Tibial nerve (tissue), 4 donors: ENCODE results near the gene SCRG1. TPM values are rescaled to one million over a fixed set of nuclear protein-coding genes. Genes with fewer than 3 reads are reported as not detected.

Experiments
- DNase-seq, 2 donors: peaks; one replicate each; pipeline ENCODE4 v3.0.0-alpha.2; 2019; ENCODE audit warnings: low spot score in 2 of 2
- H3K27ac ChIP-seq, 4 donors: fragments of 200-600 bp; sonication (generic) in 3 of 4; one replicate each; pipeline ENCODE4 v1.5.1; 2017 to 2019; ENCODE audit warnings: mild to moderate bottlenecking in 1 of 4
- H3K27me3 ChIP-seq, 2 donors: fragments of 200-600 bp; sonication (generic) in 1 of 2; one replicate each; pipeline versions ENCODE4 v1.5.1 to v1.6.0; 2017 to 2019
- H3K36me3 ChIP-seq, 3 donors: fragments of 200-600 bp; sonication (generic); one replicate each; pipeline ENCODE4 v1.5.1; 2018 to 2019
- H3K4me1 ChIP-seq, 4 donors: fragments of 200-600 bp; sonication (generic) in 3 of 4; one replicate each; pipeline ENCODE4 v1.5.1; 2017 to 2019
- H3K4me3 ChIP-seq, 4 donors: fragments of 200-600 bp; sonication (generic) in 3 of 4; one replicate each; pipeline ENCODE4 v1.5.1; 2017 to 2019; ENCODE audit warnings: mild to moderate bottlenecking in 1 of 4, moderate library complexity in 1 of 4
- H3K9me3 ChIP-seq, 4 donors: fragments of 200-600 bp; sonication (generic) in 3 of 4; one replicate each; pipeline ENCODE4 v1.5.1; 2017 to 2019
- EP300 ChIP-seq, 2 donors: sonication (generic); formaldehyde crosslinking; IDR thresholded peaks; one replicate each; pipeline ENCODE4 v1.6.1; 2017; ENCODE audit warnings: antibody characterized with exemption in 2 of 2, mild to moderate bottlenecking in 1 of 2
- POLR2A ChIP-seq, 2 donors: fragments of 450-650 bp; IDR thresholded peaks; one replicate each; pipeline ENCODE4 v1.6.1; 2017; ENCODE audit warnings: antibody characterized with exemption in 2 of 2, mild to moderate bottlenecking in 2 of 2, moderate library complexity in 2 of 2
- WGBS, 2 donors: methylation state at CpG; one replicate each; pipeline ENCODE4 v1.1.5; 2018; 5-methylcytosine and 5-hydroxymethylcytosine counted together
- total RNA-seq, 4 donors: library from RNA; depleted of rRNA; stranded (reverse); fragments of >200 nt; gene quantifications; one replicate each; pipeline ENCODE4 v1.1.0, GENCODE V29; 2016
- TF ChIP-seq, protein P1 (sequence below), 5 experiments: fragments of 200-600 bp in 3 of 5; fragments of 450-650 bp in 2 of 5; sonication (generic) in 3 of 5; IDR thresholded peaks; one replicate each; pipeline ENCODE4 v1.5.1; 2016 to 2019; ENCODE audit warnings: antibody characterized with exemption in 5 of 5, mild to moderate bottlenecking in 3 of 5, moderate library complexity in 2 of 5

SCRG1 gene
- total RNA-seq, 4 donors from 2014 or later, result 0.21 to 2.2 (median 0.59) TPM

GRCh38 chr4:173413036-173413435 lies 14.1 kb upstream of the SCRG1 start:
- TF ChIP-seq, protein P1, sequence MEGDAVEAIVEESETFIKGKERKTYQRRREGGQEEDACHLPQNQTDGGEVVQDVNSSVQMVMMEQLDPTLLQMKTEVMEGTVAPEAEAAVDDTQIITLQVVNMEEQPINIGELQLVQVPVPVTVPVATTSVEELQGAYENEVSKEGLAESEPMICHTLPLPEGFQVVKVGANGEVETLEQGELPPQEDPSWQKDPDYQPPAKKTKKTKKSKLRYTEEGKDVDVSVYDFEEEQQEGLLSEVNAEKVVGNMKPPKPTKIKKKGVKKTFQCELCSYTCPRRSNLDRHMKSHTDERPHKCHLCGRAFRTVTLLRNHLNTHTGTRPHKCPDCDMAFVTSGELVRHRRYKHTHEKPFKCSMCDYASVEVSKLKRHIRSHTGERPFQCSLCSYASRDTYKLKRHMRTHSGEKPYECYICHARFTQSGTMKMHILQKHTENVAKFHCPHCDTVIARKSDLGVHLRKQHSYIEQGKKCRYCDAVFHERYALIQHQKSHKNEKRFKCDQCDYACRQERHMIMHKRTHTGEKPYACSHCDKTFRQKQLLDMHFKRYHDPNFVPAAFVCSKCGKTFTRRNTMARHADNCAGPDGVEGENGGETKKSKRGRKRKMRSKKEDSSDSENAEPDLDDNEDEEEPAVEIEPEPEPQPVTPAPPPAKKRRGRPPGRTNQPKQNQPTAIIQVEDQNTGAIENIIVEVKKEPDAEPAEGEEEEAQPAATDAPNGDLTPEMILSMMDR (IDR thresholded peaks at IDR 0.05), result no peak
- peak; percentile 42 to 64 for TF ChIP-seq EP300 (IDR thresholded peaks at IDR 0.05)
- no peaks in the 10 kb centered on the region for H3K9me3 ChIP-seq
- no peak overlapping the region for H3K4me3 ChIP-seq
- WGBS, 2 donors, result 68 to 70% methylated on average over 1 of the region's 1 CpG
- H3K4me1 ChIP-seq, result peaks cover 0 to 36% (median 18%) of the 10 kb centered on the region in 4 donors
- H3K27me3 ChIP-seq, result no peaks in the 10 kb centered on the region
- no peaks in the 10 kb centered on the region for H3K36me3 ChIP-seq
- DNase-seq, result peak in 1 of 2 donors; percentile 36
- H3K27ac ChIP-seq, result peak overlapping the region in 2 of 4 donors; percentile 39 to 42

DNA sequence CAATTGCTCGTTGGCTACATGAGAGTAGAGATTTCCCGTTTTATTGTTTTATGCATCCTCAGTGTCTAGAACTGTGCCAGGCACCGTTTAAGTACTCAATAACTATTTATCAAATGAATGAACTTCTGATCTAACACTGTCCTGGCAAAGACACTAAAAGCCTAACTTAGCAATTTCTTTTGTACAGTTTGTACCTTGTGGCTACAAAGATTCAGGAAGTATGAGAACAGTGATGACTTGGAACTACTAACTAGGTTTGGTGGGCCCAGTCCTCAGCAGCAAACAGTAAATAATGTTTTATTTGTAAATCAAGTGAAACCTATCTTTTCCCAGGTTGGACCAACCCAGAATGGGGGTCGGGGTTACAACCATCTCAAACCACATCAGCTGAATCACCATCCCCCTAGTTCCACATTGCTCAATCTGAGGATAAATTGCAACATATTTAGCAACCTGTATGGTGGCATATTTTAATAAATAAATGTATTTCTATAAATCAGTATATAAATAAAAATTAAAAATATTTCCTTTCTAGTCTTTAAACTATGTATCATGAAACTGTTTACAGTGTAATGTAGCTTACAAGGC lies 12.3 kb upstream of the SCRG1 start:
- peak overlapping the region in 2 of 4 donors; percentile 76 to 82 for H3K27ac ChIP-seq
- 49 to 54% methylated on average over 4 of the region's 4 CpGs for WGBS, 2 donors
- TF ChIP-seq EP300 (IDR thresholded peaks at IDR 0.05), result peak in 1 of 2 donors; percentile 55
- TF ChIP-seq, protein P1 (IDR thresholded peaks at IDR 0.05), result no peak

GRCh38 chr4:173410079-173410478 lies 11.2 kb upstream of the SCRG1 start:
- Histone ChIP-seq H3K27ac (peak overlapping the region in 2 of 4 donors; percentile 76 to 82), H3K4me3 (no peak overlapping the region), H3K36me3 (peaks cover 0 to 14% (median 0%) of the 10 kb centered on the region in 3 donors), H3K27me3 (no peaks in the 10 kb centered on the region), H3K4me1 (peaks cover 0 to 32% (median 18%) of the 10 kb centered on the region in 4 donors), H3K9me3 (no peaks in the 10 kb centered on the region)
- TF ChIP-seq, protein P1 (IDR thresholded peaks at IDR 0.05), result no peak
- TF ChIP-seq EP300 (IDR thresholded peaks at IDR 0.05), result peak in 1 of 2 donors; percentile 40
- TF ChIP-seq POLR2A (IDR thresholded peaks at IDR 0.05), result no peak
- no peak for DNase-seq
- 11 to 25% methylated on average over 2 of the region's 2 CpGs for WGBS, 2 donors

More for the DNA sequence above, 12.3 kb upstream of the SCRG1 start:
- Histone ChIP-seq H3K27me3 (no peaks in the 10 kb centered on the region), H3K36me3 (peaks cover 0 to 2% (median 0%) of the 10 kb centered on the region in 3 donors), H3K4me1 (peaks cover 0 to 32% (median 18%) of the 10 kb centered on the region in 4 donors), H3K9me3 (no peaks in the 10 kb centered on the region), H3K4me3 (no peak overlapping the region)
- no peak for DNase-seq

- Histone ChIP-seq H3K9me3 (no peaks in the 10 kb centered on the region), H3K4me1 (peaks cover 0 to 14% (median 5%) of the 10 kb centered on the region in 4 donors), H3K4me3 (no peak overlapping the region), H3K27ac (no peak overlapping the region), H3K27me3 (no peaks in the 10 kb centered on the region), H3K36me3 (peaks cover 0 to 40% (median 0%) of the 10 kb centered on the region in 3 donors)
- TF ChIP-seq POLR2A (IDR thresholded peaks at IDR 0.05), result no peak
- TF ChIP-seq, protein P1 (IDR thresholded peaks at IDR 0.05), result no peak
- TF ChIP-seq EP300 (IDR thresholded peaks at IDR 0.05), result no peak
- DNase-seq, result no peak
- WGBS, 2 donors, result 93 to 95% methylated on average over 4 of the region's 4 CpGs
Measured at GRCh38 chr4:173405840-173406606, 7.1 kb upstream of the SCRG1 start.

DNA sequence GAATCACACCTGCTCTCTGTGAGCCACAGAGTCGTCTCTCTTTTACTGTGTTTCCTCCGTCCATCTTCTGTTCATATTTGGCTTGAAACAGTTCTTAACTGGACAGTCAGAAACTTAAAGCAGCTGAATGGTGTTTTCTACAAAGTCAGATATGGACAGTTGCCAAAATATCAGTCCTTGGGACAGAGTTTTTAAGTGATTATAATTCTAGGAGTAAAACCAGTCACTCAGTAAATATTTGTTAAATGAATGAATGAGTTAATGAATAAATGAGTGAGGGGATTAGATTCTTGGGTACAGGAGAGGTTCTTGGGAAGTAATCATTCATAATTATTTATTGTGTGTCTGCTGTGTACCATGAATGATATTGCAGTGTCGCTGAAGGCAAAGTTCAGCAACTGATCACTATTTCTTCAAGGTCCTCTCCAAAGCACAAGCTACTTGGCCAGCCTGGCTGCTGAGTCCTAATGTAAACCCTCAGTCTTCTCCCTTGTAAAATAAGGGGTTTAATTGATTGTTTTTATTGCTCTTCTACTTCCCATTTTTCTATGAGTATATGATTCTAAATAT lies 5.5 kb upstream of the SCRG1 start:
- no peak overlapping the region for H3K4me3 ChIP-seq
- H3K9me3 ChIP-seq, result no peaks in the 10 kb centered on the region
- no peaks in the 10 kb centered on the region for H3K4me1 ChIP-seq
- no peaks in the 10 kb centered on the region for H3K27me3 ChIP-seq
- no peak for DNase-seq
- no peak for TF ChIP-seq EP300 (IDR thresholded peaks at IDR 0.05)
- TF ChIP-seq, protein P1 (IDR thresholded peaks at IDR 0.05), result no peak
- TF ChIP-seq POLR2A (IDR thresholded peaks at IDR 0.05), result no peak
- H3K27ac ChIP-seq, result no peak overlapping the region
- WGBS, 2 donors, result 88 to 94% methylated on average over 3 of the region's 3 CpGs
- H3K36me3 ChIP-seq, result peaks cover 0 to 40% (median 0%) of the 10 kb centered on the region in 3 donors
